HG02852 (cell line): ENCODE measurements around the gene PACRG.

Experiments
- ATAC-seq: cut with Tn5 transposase; IDR thresholded peaks from one replicate; pipeline ENCODE4 v1.9.1; 2021; ENCODE audit warnings: mild to moderate bottlenecking, moderate library complexity; ENCODE audit not compliant: unreplicated experiment

Gene PACRG

DNA sequence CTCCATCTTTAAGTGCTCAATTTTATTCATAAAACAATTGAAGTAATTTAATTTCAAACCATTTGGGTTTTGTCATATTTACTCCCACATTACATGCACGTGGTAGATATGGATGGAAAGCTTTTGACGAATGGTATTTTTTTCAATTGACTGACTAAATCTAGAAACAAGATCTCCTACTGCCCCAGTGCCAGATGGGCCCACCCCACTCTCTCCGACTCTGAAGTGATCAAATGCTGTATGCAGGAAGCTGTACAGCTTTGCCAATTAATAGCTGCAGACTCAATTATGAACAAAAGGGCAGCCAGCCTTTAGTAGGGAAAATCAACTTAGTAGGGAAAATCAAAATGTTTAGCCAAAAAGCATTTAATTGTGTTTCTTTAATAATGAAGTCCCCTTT, 46.2 kb downstream of the PACRG start:
- no peak for ATAC-seq

DNA sequence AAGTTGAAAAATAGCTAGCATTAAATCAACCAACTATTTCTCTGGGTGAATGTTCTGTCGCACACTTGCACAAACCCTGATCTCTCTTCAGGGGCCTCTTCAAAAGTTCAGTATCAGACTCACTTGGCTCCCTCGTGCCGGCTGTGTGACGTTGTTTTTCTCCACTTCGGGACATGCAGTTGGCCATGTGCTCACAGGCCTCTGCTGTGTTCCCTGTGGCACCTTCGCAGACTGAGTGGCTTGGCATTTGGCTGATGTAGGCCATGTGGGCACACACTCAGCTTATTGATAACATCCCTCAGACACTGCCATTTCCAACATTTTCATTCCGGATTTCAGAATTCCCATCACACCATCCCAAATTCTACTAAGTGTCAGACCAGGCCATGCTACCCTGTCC, 49.3 kb downstream of the PACRG start:
- ATAC-seq, result no peak

DNA sequence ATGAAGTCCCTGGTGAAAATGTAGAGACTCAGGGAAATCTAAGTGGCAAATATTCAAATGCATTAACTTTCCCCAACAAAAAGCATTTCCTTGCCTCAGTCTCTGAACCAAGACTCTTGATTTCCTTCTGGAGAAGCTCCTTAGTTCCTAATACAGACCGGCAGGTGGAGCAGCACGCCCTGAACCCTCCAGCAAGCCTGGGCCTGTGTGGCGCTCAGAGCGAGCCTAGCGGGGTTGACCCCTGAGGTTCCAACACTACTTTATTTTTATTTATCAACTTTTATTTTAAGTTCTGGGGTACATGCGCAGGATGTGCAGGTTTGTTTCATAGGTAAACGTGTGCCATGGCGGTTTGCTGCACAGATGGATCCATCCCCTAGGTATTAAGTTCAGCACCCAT, 50.8 kb downstream of the PACRG start:
- ATAC-seq, result no peak

DNA sequence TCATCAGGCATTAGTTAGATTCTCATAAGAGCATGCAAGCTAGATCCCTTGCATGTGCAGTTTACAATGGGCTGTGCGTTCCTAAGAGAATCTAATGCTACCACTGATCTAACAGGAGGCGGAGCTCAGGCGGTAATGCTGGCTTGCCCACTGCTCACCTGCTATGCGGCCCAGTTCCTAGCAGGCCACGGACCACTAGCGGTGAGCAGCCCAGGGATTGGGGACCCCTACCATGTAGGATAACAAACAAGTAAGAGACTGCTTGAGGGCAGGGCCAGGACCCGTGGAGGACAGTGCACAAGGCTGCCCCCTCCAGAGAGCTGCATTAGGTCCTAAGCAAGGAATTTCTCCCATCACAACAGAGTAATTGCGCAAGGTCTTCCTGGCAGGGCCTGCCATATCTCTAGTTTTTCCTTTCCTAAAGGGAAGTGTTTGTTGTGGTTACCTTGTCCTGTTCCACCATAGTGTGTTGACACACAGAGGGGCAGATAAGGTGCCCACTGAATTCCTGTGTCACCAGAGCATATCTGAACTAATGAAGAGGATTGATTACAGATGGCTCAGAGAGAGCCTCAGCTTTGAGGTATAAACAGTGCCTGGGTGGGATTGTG, 58.0 kb downstream of the PACRG start:
- ATAC-seq, result no peak

DNA sequence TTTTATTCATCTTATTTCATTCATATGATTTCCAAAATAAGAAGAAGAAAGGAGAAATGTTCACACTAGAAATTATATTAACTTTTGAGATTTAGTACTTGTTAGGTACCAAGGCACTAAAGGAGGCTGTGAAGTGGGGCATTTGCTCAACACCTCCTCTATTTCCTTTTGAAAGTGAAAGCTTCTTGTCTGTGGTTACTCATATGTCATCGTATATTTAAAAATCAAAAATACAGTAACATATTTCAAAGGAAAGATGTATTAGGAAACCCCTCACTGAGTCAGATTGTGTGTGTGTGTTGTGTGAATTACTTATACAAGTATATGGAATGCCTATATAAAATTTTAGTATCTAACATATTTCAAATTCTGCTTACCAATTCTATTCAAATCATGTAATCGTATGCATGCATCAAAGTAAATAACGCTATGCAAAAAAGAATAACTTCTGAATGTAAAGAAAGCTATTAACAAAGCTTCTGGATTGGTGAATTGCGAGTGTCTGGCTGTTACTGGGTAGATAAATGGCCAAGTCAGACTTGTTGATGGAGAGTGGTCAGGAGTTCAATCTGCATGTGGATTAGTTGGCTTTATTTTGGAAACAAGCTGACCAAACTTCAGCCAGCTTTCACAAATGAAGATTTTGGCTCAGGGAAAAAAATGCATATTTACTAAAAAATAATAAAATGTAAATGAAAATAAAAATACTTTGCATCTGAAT, 70.9 kb downstream of the PACRG start:
- ATAC-seq, result no peak

DNA sequence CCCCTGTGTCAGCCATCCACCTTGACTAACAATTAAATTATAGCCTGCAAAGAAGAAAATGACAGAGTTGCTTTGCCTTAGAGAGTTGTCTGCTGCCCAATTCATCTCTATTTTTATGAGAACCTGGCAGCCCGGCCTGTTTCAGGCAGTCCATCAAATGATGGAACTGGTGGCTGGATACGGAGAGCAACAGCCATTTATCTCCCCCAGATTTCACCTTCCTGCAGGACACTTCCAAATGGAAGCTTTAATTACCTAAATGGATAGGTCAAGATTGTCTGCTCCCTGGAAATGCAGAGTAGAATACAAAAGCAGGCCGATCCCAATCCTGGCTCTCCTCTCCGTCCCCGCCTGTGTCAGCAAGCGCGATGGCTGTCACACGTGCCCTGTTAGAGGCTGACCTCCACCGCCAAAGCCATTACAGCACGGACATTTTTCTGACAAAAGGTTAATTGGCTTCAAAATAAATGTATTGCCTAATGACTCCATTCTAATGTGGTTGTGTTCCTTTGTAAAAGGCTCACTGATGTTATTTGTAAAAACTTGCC, 86.7 kb downstream of the PACRG start:
- no peak for ATAC-seq

DNA sequence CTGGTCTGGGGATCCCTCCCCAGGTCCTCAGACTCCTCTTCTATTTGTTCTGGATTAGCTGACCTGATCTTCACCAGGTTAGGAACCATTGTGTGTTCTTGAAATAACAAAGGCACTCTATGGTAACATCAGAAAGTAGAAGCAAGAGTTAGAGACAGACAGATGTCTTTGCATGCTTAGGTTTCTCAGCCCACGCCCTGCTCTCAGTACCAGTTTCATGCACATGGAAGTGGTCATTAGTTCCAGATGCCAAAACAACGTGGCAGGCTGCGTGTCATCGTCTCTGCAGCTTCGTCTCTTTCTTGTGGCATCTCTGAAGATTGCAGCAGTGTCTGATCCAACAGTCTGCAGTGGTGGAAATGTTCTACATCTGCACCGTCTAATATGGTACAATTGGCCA, 89.4 kb downstream of the PACRG start:
- ATAC-seq, result no peak

DNA sequence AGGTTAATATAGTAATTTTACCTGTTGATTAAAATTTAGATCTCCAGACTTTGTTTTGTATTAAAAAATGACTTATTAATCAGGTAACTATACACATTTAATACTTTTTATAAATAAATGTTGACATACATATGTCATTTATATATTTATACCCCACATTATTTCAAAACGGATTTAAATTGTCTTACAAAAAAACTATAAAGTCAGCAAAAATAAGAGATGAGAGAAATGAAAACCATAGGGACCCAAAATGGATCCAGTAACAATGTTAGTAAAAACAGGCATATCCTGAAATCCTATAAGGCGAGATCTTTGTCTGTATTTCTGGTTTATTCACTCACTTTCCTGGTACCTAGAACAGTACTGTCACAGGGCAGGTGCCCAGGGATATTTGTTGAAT, 91.5 kb downstream of the PACRG start:
- no peak for ATAC-seq

DNA sequence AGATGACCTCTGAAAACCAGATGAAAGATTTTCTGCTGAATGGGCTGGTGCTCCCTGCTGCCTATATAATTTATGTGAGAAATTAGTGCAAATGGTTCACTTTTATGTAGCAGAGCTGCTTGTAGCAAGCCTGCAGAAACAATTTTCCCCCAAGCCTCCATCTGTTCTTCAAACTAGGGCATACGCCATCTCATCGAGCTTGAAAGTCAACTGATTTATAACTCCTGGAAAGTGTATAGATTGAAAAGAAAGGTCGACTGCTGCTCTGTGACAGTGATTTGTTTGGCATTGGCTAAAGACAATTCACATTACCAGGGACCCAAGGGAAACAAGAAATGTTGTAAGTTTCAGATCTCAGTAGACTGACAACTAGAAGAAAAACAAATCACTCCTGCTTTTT, 93.3 kb downstream of the PACRG start:
- no peak for ATAC-seq

DNA sequence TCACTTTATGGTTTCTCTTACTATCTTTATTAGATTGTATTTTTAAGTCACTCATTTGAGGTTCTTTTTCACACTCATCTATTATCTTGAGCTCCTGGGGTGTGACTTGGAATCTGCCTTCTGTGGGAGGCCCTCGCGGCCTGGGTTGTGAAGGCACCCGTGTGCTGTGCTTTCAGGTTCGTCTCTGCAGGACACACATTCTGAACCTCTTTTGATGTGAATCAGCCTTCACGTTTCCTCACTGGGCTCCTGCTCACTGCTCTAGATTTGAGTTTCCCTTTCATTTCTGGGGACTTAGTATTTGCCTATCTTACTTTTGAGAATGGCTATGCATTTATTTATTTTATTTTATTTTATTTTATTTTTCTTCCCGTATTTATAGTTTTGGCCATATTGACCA, 97.8 kb downstream of the PACRG start:
- no peak for ATAC-seq

DNA sequence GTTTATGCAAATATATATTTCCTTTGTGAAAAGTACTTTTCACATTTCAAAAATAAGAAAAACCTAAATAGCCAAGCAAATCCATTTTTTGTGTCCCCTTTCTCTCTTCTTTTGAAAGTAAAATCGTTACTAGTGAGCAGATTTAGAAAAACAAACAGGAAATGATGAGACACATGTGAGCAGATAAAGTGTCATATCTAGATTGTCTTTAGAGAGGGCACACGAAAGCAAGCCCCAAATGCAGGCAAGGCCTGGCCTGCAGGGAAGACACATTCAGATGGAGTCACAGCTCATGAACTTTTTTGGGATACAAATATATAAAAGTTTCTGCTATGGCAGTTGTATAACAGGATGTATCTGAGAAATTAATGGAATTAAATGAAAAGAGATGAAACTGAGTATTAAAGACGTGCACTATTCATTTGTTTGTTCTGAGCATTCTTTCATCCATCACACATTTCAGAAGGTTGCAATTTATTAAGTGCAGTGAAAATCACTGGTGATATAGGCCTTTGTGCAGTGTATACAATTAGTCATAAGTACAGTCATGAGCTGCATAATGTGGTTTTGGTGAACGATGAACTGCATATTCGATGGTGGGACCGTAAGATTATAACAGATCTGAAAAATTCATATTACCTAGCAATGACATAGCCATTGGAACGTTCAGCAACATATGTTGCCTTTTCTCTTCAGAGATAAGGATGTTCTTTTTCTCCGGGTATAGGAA, 101.4 kb downstream of the PACRG start:
- no peak for ATAC-seq

DNA sequence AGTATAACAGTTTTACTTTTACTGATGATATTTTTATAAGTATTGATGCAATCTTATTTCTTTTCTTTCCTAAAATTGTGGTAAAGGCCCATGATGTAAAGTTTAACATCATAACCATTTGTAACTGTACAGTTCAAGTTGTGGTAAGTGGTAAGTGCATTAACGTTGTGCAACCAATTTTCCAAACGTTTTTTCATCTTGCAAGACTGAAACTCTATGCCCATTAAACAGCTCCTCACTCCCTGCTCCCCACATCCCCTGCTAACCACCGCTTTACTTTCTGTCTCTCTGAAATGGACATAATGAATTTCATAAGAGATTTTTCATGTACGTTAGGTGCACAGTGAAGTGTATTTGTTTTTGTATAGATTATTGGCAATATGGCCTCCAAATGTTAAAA, 106.0 kb downstream of the PACRG start:
- ATAC-seq, result no peak

DNA sequence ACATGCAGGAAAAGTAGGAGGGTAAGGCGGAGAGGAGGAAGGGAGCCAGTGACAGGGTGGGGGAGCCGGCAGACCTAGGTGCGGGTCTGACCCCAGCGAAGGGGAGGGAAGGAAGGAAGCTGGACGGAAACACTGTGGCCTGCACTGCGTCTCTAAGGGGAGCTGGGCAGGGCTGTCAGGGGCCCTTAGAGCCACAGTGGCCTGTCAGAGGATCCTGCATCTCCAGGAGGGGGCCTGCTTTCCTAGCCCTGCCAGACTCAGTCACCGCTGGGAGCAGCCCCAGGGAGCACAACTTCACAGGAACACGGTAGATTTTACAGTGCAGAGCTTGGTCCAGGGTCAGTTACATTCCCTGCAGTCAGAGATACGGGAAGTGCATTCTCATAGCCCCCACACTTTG, 118.2 kb downstream of the PACRG start:
- no peak for ATAC-seq

DNA sequence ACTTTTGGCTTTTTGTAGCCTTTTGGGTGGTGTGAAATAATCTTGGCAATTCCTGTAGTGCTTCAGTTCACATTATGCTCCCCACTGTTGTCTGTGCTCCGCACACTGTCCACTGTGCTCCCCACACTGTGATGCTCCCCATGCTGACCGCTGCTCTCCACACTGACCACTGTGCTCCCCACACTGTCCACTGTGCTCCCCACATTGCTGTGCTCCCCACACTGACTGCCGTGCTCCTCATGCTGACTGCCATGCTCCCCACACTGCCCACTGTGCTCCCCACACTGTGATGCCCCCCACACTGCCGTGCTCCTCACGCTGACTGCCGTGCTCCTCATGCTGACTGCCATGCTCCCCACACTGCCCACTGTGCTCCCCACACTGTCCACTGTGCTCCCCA, 118.9 kb downstream of the PACRG start:
- no peak for ATAC-seq

DNA sequence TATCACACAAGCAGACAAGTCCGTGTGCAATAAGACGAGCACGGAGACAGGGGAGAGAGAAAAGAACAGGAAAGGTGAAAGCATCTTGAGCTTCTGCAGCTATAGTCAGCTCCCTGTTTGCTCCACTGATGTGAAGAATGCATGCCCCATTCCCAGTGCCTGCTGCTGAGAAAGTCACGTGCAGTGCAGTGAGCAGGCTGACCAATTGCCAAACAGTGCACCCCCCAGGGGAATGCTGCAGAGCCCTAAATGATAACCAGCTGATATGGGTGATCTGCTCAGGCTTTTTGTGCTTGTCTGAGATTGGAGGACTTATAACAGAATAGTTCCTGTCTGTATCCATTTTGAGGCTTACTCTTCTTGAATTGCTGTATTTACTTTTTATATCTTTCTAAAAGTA, 121.5 kb downstream of the PACRG start:
- no peak for ATAC-seq

DNA sequence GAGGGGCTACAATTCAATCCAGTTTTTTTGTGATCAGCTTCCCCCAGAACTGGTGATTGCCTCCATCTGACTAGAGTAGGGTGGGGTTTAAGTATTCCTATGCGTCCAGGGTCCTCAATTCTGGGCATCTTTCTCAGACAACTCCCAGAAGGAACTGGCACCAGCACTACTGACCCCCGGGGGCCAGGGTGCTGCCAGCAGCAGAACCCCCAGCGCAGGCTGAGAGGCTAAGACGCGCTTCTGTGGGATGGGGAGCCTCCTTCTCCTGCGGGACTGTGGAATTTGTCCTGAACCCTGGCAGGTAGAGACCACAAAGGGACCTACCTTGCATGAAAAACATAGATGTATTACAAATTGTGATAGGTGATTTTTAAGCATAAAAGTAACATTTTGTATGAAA, 124.4 kb downstream of the PACRG start:
- no peak for ATAC-seq

DNA sequence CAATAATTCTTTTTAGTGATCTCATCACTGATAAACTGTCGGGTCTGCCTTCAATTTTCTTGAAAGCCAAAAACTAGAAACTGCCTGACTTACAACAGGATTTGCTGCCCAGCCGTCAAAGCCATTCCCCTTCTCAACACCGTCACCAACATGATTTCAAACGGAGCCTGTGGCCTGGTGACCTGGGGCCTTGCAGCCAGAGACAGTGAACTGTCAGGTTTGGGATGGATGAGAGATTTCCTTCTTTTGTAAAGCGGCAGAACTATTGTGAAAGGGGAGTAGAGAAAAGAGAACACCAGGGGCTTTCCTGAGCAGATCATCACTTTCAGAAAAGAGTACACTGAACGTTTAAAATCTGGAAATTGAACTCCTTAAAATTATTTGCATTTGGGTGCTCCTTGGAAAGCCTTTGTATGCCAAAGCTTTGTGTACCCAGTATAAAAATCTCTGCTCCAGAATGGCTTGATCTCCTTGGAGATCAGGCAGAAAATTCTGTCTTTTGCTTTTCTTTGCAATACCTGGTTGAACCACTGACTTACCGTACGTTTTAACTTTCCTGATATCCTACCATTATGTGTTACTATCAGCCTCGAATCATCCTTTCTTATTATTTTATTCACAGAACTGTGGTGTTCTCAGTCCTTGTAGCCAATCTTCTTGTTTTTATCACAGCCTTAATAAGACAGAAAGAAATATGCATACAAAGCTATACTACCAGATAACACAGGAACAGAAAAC, 125.2 kb downstream of the PACRG start:
- no peak for ATAC-seq

DNA sequence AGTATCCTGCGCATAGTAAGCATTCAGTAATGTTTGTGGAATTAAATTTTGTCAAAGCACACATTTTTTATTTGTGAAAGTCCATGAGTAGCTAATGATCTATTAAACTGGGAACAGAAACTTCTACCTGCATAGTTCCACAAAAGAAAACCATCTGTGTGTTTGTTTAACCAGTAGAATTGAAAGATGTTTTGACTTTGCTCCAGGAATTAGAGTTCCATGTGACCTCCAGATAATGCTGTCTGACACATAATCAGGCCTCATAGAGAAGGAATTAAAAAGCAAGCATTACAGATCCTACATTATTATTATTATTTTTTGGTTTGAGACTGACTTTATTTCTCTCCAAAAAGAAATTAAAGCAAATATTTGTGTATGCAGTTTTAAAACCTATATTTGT, 126.5 kb downstream of the PACRG start:
- ATAC-seq, result no peak

DNA sequence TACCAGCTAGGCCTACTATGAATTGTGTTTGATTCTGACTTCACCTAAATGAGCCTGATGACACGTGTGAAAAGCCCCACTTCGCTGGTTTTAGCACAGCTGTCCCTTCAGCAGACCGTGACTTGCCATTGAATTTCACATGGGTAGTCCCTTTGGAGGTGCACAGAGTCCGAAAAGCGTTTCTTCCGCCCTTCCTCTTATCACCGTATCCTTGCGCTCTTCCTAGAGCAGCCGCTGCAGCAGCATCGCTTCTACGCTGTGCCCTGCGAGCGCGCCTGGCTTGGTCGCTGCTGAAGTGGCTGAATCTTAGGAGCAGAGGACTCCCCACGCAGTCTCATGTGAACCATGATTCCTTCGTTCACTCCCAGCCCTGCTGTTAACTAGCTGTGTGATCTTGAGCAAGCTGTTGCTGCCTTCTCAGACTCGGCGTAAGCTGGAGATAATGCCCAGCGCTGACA, 127.0 kb downstream of the PACRG start:
- no peak for ATAC-seq

DNA sequence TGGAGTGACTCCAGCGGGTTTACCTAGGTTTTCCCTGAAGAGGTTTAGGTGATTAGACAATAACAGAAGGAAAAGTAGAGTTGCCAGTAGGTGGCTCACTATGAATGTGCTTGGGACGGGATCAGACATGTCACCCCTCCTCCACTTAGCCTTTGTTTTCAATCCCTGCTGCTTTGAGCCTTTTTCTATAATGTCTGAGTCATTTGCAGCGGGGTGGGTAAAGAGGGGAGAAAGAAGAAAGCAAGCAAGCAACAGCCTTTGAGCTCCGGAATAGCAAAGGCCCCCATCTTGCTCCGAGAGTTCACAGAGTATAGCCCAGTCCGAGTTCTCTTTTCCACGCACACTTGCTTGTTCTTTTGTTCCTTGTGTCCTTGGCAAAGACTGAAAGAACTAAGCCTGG, 129.1 kb downstream of the PACRG start:
- ATAC-seq, result no peak

DNA sequence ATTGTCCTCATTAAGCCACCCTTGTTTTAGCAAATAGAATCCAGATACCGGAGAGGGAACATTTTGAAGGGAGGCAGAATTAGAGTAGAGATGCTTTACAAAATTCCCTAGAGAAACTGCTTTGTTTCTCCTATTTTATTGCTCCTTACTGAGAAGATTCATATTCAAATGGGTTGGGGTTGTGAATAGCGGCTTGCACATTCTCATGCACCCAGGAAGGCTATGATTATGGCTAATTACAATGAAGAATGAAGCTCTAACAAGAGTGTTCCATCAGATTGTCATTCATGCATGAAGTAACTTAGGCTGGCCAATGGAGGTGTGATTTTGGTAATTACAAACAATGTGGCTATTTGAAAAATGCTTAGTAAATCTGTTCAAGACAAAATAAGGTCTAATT, 129.6 kb downstream of the PACRG start:
- ATAC-seq, result no peak
